Tongue (tissue), 2 donors: ENCODE data around the gene RAPSN. TPM values are rescaled to one million over a fixed set of nuclear protein-coding genes. Genes with fewer than 3 reads are reported as not detected.

ENCODE experiments used
- DNase-seq: peaks from one replicate; pipeline ENCODE4 v3.0.0-alpha.2; 2015
- total RNA-seq: library from RNA; depleted of rRNA; stranded (reverse); fragments of >200 nt; gene quantifications from one replicate; pipeline ENCODE4 v1.2.3, GENCODE V29; 2014

RAPSN gene
- total RNA-seq, result 55.2 TPM

DNA sequence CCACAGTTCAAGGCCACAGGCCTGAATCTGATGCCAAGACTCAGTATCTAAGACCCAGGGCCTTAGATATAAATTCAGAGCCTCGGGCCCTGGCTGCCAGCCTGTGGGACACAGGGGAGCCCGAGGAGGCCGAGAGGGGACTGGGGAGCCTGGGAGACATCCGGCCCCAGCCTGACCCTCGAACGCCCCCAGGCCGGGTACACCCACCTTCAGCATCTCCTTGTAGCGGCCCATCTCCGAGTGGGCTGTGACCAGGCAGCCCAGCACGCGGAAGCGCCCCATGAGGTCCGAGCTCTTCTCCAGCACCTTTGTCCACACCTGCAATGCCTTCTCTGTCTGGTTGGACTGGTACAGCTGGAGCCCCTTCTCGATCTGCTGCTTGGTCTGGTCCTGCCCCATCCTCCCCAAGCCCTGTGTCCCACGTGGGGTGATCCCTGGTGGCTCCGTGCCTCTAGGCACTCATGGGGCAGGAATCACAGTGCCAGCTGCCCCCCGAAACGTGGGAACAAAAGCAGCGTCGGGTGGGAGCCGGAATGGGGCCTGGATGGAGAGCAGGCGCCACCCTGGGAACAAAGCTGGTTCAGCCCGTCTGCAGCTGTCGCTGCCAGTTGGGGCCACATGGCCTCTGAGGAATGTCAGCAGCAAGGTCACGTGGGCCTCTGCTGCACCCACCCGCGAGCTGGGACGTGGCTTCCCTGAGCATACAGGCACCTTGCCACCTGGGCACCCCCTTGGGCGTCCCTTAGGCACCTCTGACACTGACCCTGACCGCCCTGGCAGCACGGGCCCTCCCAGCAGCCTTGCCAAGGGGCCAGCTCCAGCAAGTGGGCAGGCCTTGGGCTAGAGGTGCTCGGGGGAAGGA lies at the start of gene RAPSN:
RAPSN (minus strand) TSS at position 571 of the 862 bp plus-strand sequence; CDS start at position 399, 172 bp downstream.
- peak; percentile 93 for DNase-seq

GRCh38 chr11:47498149-47498548 lies 49.2 kb upstream of the RAPSN start:
- DNase-seq, result no peak

DNA sequence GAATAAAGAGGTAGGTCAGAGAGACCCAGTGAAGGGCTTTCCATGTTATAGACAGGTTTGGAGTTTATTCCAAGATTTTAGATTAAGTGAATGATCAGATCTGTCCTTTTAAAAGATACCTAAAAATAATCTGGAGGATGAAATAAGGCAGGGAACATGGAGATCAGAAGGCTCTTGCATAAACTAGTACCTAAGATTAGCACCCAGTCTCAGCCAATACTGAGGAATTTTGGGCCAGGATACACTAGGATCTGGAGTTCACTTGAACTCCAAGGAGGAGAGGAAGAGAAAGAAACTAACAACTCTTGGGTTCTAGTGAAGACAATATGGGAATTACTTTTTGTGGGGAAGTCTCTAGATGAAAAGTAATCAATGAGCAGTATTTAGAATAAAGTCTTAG lies 47.9 kb upstream of the RAPSN start:
- DNase-seq, result no peak

GRCh38 chr11:47495856-47496217 lies 46.9 kb upstream of the RAPSN start:
- no peak for DNase-seq

DNA sequence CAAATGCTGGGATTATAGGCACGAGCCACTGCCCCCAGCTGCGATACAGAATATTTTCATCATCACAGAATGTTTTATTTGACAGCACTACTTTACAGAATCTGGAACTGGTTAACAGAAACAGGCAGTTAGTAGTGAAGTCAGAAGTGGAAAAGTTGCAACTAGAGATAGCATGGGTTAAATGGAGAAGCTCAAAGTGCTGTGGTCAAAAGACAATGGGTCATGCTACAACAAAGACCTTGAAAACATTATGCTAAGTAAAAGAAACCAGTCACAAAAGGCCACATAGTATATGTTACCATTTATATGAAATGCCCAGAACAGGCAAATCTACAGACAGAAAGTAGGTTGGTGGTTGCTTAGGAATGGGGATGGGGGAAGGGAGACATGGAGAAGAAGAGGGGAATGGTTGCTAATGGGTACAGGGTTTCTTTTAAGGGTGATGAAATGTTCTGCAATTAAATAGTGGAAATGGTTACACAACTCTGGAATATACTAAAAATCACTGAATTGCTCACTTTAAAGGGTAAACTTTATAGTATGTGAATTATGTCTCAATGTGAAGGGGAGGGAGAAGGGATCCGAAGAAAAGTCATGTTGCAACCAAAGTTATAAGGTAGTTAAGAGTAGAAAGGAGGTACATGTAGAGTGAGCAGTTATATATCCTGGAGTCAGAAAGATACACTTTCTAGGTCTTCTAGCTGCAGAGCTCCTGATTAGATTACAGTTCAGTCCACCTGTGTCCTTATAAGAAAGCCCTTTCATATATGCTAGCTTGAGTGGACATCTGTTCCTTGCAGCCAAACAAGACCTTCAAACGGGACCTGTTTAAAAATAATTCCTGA lies 46.3 kb upstream of the RAPSN start:
- no peak for DNase-seq

DNA sequence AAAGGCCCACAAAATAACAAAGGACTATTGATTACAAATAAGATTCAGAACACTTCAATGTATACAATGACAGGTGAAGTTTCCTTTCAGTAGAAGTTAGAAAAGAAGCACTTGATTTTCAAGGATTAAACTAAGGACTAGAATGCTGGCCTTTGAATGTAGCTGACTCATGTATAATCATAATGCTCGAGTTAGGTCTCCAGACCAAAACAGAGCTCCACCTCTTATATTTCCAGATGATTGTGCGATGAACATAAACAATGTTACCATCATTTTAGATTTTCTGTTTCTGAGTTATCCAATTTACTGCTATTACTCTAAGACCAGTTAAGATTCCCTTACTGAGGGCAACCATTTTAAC lies 40.4 kb upstream of the RAPSN start:
- DNase-seq, result no peak

DNA sequence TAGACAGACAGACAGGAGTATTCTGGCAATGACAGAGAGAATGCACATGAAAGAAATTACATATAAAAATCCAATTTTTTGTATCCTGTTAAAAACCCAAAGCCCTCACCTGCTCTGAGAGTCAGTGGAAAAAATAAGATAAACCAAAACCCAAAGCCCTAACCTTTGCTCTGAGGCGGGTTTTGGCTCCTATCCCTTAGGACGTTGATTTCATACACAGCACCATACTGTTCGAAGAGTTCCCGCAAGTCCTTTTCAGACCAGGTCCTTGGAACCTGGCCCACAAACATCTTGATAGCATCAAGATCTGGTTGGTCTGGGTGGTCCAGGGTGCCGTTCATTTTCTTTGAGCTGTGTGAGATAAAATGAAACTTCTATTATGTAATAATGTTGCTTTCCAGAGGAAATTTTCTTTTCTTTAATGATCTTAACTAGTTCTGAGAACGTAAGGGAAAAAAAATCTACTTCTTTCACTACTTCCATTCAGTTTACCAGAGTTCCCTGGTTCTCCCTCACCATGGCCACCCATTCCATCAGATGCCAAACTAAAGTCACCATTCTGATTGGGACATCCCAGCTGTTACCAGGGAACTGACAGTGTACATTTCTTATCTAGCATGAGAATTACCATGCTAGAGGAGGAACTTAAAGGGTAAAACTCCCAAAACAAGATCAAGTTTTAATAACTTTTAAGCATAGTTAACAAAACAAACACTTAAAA lies 39.9 kb upstream of the RAPSN start:
- DNase-seq, result no peak

GRCh38 chr11:47488111-47488510 lies 39.2 kb upstream of the RAPSN start:
- no peak for DNase-seq

DNA sequence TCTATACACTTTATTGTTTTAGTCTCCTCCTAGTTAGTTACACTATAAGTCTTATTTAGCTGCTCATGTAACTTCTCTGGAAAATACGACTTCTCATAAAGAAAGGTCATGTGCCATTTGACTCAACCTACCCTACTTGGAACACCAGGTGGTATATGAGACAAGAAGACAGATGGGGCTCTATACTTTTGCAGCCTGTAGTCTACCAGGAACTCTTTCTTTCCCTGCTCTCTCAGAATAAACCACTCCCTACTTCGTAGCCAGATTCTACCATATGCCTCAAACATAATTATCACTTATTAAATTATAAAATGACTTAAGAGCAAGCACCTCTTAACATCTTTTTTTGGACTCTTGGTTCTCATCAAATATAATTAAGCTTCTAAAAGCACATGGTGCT lies 38.5 kb upstream of the RAPSN start:
- no peak for DNase-seq

- no peak for DNase-seq
Measured at GRCh38 chr11:47485107-47485506, 36.2 kb upstream of the RAPSN start.

- no peak for DNase-seq
Measured at GRCh38 chr11:47483457-47483856, 34.5 kb upstream of the RAPSN start.

DNA sequence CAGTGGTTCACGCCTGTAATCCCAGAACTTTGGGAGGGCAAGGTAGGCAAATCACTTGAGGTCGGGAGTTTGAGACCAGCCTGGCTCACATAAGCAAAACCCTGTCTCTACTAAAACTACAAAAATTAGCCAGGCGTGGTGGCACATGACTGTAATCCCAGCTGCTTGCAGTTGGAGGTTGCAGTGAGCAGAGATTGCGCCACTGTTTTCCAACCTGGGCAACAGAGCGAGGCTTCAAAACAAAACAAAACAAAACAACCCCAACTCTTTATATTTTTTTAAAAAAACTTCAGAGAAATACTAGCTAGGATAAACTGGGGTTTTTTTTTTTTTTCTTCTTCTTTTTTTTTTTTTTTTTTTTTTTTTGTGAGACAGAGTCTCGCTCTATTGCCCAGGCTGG lies 31.8 kb upstream of the RAPSN start:
- no peak for DNase-seq

DNA sequence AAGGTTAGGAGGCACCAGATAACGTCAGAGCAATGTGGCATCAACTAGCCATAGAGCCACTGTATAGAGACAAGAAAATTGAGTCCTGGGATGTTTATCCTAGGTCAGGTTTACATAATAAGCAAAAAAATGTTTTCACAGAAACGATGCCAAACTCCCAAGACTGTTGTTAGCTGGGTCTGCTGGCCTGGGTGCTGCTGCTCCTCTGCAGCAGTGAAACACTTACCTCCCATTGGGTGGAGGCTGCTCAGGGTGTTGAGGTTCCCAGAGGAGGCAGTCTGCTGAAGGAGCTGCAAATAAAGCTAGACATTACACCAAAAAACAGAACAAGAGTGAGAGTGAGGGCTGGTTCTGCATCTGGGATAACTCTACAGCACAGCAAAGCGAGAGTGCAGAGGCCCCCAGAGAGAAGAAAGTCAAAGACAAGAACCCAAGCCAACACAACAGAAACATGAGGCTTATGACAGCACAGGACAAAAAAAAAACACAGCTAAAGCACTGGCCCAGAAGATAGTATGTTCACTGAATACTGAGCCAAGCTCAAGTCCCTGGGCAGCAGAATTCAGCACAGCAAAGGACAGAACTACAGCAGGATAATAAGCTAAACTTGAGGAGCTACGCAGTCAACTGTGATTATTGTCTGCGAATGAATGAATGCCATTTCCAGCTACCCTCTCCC lies 29.9 kb upstream of the RAPSN start:
- DNase-seq, result peak; percentile 19

DNA sequence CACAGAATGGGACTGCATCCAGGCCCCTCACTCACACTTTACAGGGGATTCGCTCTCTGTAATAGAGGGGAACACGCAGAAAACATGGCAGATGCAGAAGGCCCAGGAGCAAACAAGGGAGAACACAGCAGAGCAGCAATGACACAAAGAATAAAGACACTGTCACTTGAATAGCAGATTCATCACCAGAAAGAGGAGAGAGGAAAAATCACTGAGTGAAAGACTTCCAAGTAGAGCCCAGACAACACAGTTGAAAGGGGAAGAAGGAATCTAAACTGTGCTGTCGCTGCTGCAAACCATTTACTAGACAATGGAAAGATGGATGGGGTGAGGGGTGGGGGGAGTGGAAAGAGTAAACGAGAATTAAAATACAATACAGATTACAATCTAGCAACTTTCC lies 28.8 kb upstream of the RAPSN start:
- DNase-seq, result no peak

GRCh38 chr11:47477323-47477722 lies 28.4 kb upstream of the RAPSN start:
- no peak for DNase-seq

DNA sequence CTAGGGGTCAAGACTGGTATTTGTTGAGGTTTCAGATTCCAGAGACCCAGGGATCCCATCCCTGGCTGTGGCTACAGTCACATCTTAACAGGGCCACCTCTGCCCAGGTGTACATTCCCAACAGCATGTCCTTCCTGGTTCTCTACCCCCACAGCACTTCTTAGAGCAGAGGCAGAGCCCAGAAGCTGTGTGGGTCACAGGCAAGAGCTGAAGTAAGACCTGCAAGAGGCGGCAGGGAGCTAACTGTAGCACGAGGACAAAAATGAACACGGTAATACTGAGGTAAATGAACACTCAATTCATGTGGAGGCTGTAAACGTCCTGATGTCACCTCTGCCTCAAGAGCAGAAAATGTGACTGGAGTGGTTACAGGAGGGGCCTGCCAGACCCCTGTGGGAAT lies 21.7 kb upstream of the RAPSN start:
- DNase-seq, result no peak

DNA sequence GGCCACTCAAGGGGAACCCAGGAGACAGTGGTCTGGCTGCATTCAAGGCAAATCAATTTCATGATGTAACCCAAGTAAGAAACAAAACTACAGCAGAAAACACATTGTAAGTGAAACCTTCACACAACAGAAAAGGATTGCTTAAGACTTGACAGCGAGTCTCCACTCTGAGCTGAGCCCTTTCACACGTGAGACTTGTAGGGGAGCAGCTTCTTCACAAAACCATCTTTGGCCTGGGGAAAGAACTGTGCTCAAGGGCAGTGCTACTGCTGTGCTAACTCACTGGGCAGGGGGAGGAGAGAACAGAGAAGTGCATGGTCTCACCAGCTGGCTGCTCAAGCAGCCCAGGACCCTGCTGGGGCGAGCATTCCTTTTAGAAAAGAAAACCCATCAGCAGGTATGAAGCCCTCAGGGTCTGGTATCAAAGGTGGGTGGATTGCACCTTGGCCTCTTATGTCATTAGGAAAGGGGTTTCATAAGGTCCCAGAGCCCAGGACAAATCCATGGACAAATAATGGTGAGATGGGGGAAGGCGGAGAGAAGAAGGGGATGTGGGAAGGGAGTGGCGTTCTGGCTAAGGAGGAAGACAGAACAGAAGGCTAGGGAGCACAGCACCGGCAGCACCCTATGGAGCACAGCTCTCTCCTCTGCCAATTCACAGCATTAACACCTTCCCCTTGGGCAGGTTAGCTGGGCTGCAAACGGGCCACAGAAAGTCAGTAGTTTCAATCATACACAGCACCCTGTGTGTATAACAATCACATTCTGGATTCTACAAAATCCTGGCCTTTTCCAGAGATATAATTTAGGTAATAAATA lies 20.6 kb upstream of the RAPSN start:
- DNase-seq, result peak; percentile 13

GRCh38 chr11:47468598-47469214 lies 19.8 kb upstream of the RAPSN start:
- DNase-seq, result peak; percentile 16

- no peak for DNase-seq
Measured at GRCh38 chr11:47467357-47467756, 18.4 kb upstream of the RAPSN start.

- peak; percentile 58 for DNase-seq
Measured at GRCh38 chr11:47466701-47467250, 17.8 kb upstream of the RAPSN start.

GRCh38 chr11:47466201-47466600 lies 17.3 kb upstream of the RAPSN start:
- no peak for DNase-seq
